OCI-LY1 (cell line): ENCODE measurements around the gene CSF2.

Experiments used
- H2AFZ ChIP-seq: fragments of 200-600 bp; sonication (generic), shearing (Covaris generic); 2 replicates; pipeline ENCODE4 v1.6.0; 2014; ENCODE audit warnings: antibody characterized with exemption, mild to moderate bottlenecking, low read length
- H3F3A ChIP-seq: fragments of 200-600 bp; sonication (generic), shearing (Covaris generic); 2 replicates; pipeline ENCODE4 v1.6.0; 2014; ENCODE audit warnings: mild to moderate bottlenecking, antibody characterized with exemption, low read length, moderate library complexity; ENCODE audit not compliant: insufficient read depth
- H3K27ac ChIP-seq: fragments of 200-600 bp; sonication (generic); 2 replicates; pipeline ENCODE4 v1.5.1; 2014; ENCODE audit warnings: low read length, mixed run types, mild to moderate bottlenecking, low read depth; ENCODE audit not compliant: poor library complexity, severe bottlenecking
- H3K27me3 ChIP-seq: fragments of 200-600 bp; sonication (generic); 2 replicates; pipeline ENCODE4 v1.6.0; 2014; ENCODE audit warnings: antibody characterized with exemption, mild to moderate bottlenecking, low read length, moderate library complexity; ENCODE audit not compliant: insufficient read depth
- H3K36me3 ChIP-seq: fragments of 200-600 bp; sonication (generic); 2 replicates; pipeline ENCODE4 v1.6.1; 2014; ENCODE audit warnings: mild to moderate bottlenecking, antibody characterized with exemption, low read length, moderate library complexity, mixed read lengths; ENCODE audit not compliant: insufficient read depth
- H3K4me1 ChIP-seq: fragments of 200-600 bp; sonication (generic); 2 replicates; pipeline ENCODE4 v1.5.1; 2014; ENCODE audit warnings: mild to moderate bottlenecking, low read length, moderate library complexity; ENCODE audit not compliant: insufficient read depth, severe bottlenecking
- H3K4me2 ChIP-seq: fragments of 200-600 bp; sonication (generic), shearing (Covaris generic); 2 replicates; pipeline ENCODE4 v1.6.1; 2014; ENCODE audit warnings: low read length
- H3K4me3 ChIP-seq: fragments of 200-600 bp; sonication (generic); 2 replicates; pipeline ENCODE4 v1.5.1; 2014; ENCODE audit warnings: low read length, low read depth, mild to moderate bottlenecking, mixed read lengths; ENCODE audit not compliant: poor library complexity, severe bottlenecking
- H3K79me2 ChIP-seq: fragments of 200-600 bp; shearing (Covaris generic); 2 replicates; pipeline ENCODE4 v1.6.1; 2016; ENCODE audit warnings: mixed run types, low read length, mixed read lengths; ENCODE audit not compliant: insufficient read depth
- H3K9ac ChIP-seq: fragments of 200-600 bp; sonication (generic), shearing (Covaris generic); 2 replicates; pipeline ENCODE4 v1.6.1; 2014; ENCODE audit warnings: mild to moderate bottlenecking, low read length, mixed read lengths
- H3K9me2 ChIP-seq: fragments of 200-600 bp; sonication (generic), shearing (Covaris generic); 2 replicates; pipeline ENCODE4 v1.6.1; 2014; ENCODE audit warnings: low read depth, mild to moderate bottlenecking, low read length, mixed read lengths
- H3K9me3 ChIP-seq: fragments of 200-600 bp; shearing (Covaris generic); 2 replicates; pipeline ENCODE4 v1.6.1; 2014; ENCODE audit warnings: low read length, mixed read lengths
- H4K20me1 ChIP-seq: fragments of 200-600 bp; sonication (generic), shearing (Covaris generic); 2 replicates; pipeline ENCODE4 v1.6.0; 2016; ENCODE audit warnings: mild to moderate bottlenecking, low read length; ENCODE audit not compliant: insufficient read depth
- EZH2 ChIP-seq: fragments of 200-600 bp; sonication (generic), shearing (Covaris generic); IDR thresholded peaks from 2 replicates; pipeline ENCODE4 v1.8.0; 2017; ENCODE audit warnings: borderline replicate concordance, mixed run types, mild to moderate bottlenecking, antibody characterized with exemption, low read length, moderate library complexity, mixed read lengths
- TF ChIP-seq, protein P1 (sequence below): fragments of 200-600 bp; sonication (generic), shearing (Covaris generic); IDR thresholded peaks from 2 replicates; pipeline ENCODE4 v1.5.1; 2017; ENCODE audit warnings: mild to moderate bottlenecking, antibody characterized with exemption, low read length, moderate library complexity, mixed read lengths

The CSF2 gene

DNA sequence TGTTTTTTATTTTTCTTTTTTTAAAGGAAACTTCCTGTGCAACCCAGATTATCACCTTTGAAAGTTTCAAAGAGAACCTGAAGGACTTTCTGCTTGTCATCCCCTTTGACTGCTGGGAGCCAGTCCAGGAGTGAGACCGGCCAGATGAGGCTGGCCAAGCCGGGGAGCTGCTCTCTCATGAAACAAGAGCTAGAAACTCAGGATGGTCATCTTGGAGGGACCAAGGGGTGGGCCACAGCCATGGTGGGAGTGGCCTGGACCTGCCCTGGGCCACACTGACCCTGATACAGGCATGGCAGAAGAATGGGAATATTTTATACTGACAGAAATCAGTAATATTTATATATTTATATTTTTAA, 2.1 kb downstream of the CSF2 start:
- Histone ChIP-seq H3K27me3 (no peaks in the 10 kb centered on the region; the same call in 1 of the 2 replicates), H3K4me3 (no peak overlapping the region), H3K4me2 (no peak overlapping the region), H4K20me1 (no peaks in the 10 kb centered on the region), H3K36me3 (no peaks in the 10 kb centered on the region), H3K4me1 (no peaks in the 10 kb centered on the region), H3K27ac (no peak overlapping the region), H3K9ac (no peak overlapping the region), H3K9me2 (no peaks in the 10 kb centered on the region), H2AFZ (no peak overlapping the region), H3F3A (no peaks in the 10 kb centered on the region), H3K79me2 (no peaks in the 10 kb centered on the region), H3K9me3 (no peaks in the 10 kb centered on the region)
- TF ChIP-seq EZH2, result no peak
- TF ChIP-seq, protein P1, sequence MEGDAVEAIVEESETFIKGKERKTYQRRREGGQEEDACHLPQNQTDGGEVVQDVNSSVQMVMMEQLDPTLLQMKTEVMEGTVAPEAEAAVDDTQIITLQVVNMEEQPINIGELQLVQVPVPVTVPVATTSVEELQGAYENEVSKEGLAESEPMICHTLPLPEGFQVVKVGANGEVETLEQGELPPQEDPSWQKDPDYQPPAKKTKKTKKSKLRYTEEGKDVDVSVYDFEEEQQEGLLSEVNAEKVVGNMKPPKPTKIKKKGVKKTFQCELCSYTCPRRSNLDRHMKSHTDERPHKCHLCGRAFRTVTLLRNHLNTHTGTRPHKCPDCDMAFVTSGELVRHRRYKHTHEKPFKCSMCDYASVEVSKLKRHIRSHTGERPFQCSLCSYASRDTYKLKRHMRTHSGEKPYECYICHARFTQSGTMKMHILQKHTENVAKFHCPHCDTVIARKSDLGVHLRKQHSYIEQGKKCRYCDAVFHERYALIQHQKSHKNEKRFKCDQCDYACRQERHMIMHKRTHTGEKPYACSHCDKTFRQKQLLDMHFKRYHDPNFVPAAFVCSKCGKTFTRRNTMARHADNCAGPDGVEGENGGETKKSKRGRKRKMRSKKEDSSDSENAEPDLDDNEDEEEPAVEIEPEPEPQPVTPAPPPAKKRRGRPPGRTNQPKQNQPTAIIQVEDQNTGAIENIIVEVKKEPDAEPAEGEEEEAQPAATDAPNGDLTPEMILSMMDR, result no peak

DNA sequence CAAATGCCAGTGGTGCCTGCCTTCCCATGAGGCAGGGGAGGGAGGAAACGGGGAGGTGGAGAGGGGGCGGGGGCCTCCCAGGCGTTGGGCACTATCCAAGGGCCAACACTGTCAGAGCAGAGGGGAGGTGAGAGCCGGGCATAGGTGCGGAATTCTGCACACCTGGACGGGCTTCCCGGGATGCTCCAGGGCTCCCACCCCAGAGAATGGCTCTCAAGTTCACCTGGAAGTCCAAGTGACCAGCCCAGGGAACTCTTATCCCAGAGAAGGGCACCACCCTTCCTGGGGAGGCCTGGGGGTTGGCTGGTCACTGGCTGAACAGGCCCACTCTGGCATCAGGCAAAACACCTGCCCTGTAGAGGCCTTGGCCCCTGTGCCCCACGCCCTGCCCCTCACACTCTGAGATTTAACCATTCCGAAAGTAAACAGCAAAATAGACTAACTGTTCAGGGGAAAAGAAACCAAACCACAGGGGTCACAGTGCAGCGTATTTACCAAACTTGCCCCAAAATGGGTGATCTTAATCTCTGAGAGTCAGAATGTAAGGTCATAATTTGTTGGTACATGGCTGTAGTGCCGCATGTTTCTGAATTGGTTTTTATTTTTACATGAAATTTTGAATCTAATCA, 2.7 kb downstream of the CSF2 start:
- H3K4me1 ChIP-seq, result no peaks in the 10 kb centered on the region
- no peaks in the 10 kb centered on the region; the same call in 1 of the 2 replicates for H3K27me3 ChIP-seq
- H3K36me3 ChIP-seq, result no peaks in the 10 kb centered on the region
- no peak overlapping the region for H3K4me2 ChIP-seq
- no peak for TF ChIP-seq EZH2
- TF ChIP-seq, protein P1, result no peak
- H4K20me1 ChIP-seq, result no peaks in the 10 kb centered on the region
- no peaks in the 10 kb centered on the region for H3K79me2 ChIP-seq
- H3K9ac ChIP-seq, result no peak overlapping the region
- no peaks in the 10 kb centered on the region for H3K9me2 ChIP-seq
- H2AFZ ChIP-seq, result no peak overlapping the region
- no peaks in the 10 kb centered on the region for H3K9me3 ChIP-seq
- H3K4me3 ChIP-seq, result no peak overlapping the region
- no peaks in the 10 kb centered on the region for H3F3A ChIP-seq
- no peak overlapping the region for H3K27ac ChIP-seq

DNA sequence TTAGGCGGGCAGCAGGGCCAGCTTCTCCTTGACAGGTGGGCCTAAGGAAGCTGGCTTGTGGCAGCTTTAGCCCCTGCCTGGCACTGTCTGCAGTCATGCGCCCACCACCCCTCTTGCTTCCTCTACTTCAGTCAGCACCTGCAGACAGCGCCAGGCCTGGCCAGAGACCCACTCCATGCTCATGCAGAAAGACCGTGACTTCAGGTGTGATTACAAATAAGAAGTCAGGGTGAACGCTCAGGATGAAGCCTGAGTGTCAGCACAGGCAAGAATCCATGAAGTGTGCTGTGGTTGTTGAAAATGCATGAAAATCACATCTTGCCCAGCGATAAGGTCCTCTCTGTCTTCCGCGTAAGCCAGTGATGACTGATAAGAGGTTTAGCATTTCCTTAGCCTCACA, 3.4 kb downstream of the CSF2 start:
- Histone ChIP-seq H3F3A (no peaks in the 10 kb centered on the region), H3K9ac (no peak overlapping the region), H3K27ac (no peak overlapping the region), H3K9me3 (no peaks in the 10 kb centered on the region), H3K4me2 (no peak overlapping the region), H3K36me3 (no peaks in the 10 kb centered on the region), H2AFZ (no peak overlapping the region), H4K20me1 (no peaks in the 10 kb centered on the region), H3K4me3 (no peak overlapping the region), H3K9me2 (no peaks in the 10 kb centered on the region), H3K79me2 (no peaks in the 10 kb centered on the region), H3K4me1 (no peaks in the 10 kb centered on the region), H3K27me3 (no peaks in the 10 kb centered on the region)
- TF ChIP-seq EZH2, result no peak
- TF ChIP-seq, protein P1, result no peak
